Activated T-helper 2 cell treated with anti-CD3 and anti-CD28 coated beads, Interferon-gamma antibody, Interleukin-2, Interleukin-4, amounts not matched to agents 10 μg/mL and 5 μg/mL and 100 μg/mL, durations not matched to agents 14 hours and 24 hours and 36 hours (primary cell): ENCODE measurements around the gene PITX2. TPM values are rescaled to one million over a fixed set of nuclear protein-coding genes. Genes with fewer than 3 reads are reported as not detected.

Experiments used
- DNase-seq: peaks from one replicate; pipeline ENCODE4 v3.0.0; 2021; ENCODE audit warnings: low spot score
- H3K27ac Mint-ChIP-seq: one replicate; pipeline ENCODE4 v1.8.0; 2021; ENCODE audit warnings: mixed read lengths
- H3K27me3 Mint-ChIP-seq: one replicate; pipeline ENCODE4 v1.8.0; 2021; ENCODE audit warnings: low read depth, mixed read lengths
- H3K36me3 Mint-ChIP-seq: one replicate; pipeline ENCODE4 v1.8.0; 2021; ENCODE audit warnings: low read depth, mixed read lengths
- H3K4me1 Mint-ChIP-seq: one replicate; pipeline ENCODE4 v1.8.0; 2021; ENCODE audit warnings: low read depth, mixed read lengths
- H3K4me3 Mint-ChIP-seq: one replicate; pipeline ENCODE4 v1.8.0; 2021; ENCODE audit warnings: low read depth, mild to moderate bottlenecking, moderate library complexity, mixed read lengths
- H3K9me3 Mint-ChIP-seq: one replicate; pipeline ENCODE4 v1.8.0; 2021; ENCODE audit warnings: mixed read lengths
- intact Hi-C: fragments of 100-400 bp; cut with micrococcal nuclease; formaldehyde crosslinking; loops from one replicate; pipeline ENCODE4 v1.15.1; 2023
- total RNA-seq: library from RNA; stranded (reverse); gene quantifications from 2 replicates; pipeline ENCODE4 v1.2.3, GENCODE V29; 2022

The PITX2 gene
- total RNA-seq, 1 donor from 2014 or later, result not detected

DNA sequence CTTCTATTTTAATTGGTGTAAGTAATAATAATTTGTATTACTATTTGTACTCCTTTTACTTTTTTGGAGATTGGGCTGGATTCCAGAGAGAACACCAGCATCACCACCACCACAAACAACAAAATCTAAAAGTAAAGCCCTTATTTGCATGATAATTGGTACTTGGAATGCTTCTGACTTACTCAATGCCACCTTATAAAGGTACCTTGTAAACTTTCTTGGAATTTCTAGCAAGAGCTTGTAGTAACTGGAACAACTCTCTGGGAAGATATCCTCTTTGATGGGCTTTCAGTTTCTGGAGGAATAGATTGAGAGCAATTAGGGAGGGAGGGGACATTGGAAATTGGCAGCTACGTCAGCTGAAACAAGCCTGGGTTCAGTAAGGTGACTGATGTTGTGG is 20.2 kb upstream of the PITX2 start:
- Mint-ChIP-seq H3K9me3 (no peaks in the 10 kb centered on the region), H3K27me3 (peaks cover 59% of the 10 kb centered on the region), H3K27ac (no peak overlapping the region), H3K4me3 (no peak overlapping the region), H3K36me3 (no peaks in the 10 kb centered on the region), H3K4me1 (no peaks in the 10 kb centered on the region)
- no peak for DNase-seq
- intact Hi-C loops, result no loop called here

DNA sequence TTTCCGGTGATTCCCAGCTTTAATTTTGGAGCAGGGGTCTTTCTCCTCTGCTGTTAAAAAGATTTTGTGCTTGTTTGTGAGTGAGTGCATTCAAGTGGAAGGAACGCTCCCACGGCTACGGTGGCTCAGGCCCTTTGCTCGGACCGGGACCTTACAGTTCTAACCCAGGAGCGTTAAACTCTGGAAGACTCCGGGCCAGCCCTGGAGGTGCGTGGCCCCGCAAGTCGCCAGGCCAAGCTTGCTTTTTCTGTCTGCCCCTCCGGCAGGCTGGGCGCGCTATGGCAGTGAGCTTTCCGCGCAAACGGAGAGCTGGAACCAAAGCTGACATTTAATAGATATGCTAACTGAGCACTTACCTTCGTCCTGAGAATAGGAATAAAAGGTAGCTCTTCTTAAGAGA is 18.3 kb upstream of the PITX2 start:
- peaks cover 2% of the 10 kb centered on the region for H3K4me1 Mint-ChIP-seq
- intact Hi-C loops, result no loop called here
- H3K4me3 Mint-ChIP-seq, result no peak overlapping the region
- peaks cover 4% of the 10 kb centered on the region for H3K36me3 Mint-ChIP-seq
- no peaks in the 10 kb centered on the region for H3K9me3 Mint-ChIP-seq
- H3K27me3 Mint-ChIP-seq, result peaks cover 72% of the 10 kb centered on the region
- H3K27ac Mint-ChIP-seq, result no peak overlapping the region
- no peak for DNase-seq

DNA sequence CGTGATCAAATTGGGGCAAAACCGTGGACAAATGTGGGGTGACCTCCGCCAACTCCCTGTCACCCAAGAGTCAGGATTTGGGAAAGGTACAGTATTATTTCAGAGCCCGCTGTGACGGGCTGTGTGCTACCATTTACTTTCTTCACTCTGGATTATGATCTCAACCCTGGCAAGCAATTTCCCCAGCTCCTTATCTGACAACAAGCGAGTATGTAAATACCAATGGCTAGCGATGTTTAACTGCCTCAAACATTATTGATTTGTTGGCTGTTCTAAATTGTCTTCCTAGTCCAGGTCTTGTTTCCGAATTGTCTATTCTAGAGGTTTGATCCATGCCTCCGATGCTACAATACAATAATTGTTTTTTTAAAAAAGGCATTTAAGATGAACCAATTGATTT is 17.7 kb upstream of the PITX2 start:
- no peak for DNase-seq
- no peaks in the 10 kb centered on the region for H3K9me3 Mint-ChIP-seq
- intact Hi-C loops, result no loop called here
- H3K27me3 Mint-ChIP-seq, result peaks cover 73% of the 10 kb centered on the region
- peaks cover 2% of the 10 kb centered on the region for H3K4me1 Mint-ChIP-seq
- H3K36me3 Mint-ChIP-seq, result peaks cover 4% of the 10 kb centered on the region
- no peak overlapping the region for H3K4me3 Mint-ChIP-seq
- no peak overlapping the region for H3K27ac Mint-ChIP-seq

DNA sequence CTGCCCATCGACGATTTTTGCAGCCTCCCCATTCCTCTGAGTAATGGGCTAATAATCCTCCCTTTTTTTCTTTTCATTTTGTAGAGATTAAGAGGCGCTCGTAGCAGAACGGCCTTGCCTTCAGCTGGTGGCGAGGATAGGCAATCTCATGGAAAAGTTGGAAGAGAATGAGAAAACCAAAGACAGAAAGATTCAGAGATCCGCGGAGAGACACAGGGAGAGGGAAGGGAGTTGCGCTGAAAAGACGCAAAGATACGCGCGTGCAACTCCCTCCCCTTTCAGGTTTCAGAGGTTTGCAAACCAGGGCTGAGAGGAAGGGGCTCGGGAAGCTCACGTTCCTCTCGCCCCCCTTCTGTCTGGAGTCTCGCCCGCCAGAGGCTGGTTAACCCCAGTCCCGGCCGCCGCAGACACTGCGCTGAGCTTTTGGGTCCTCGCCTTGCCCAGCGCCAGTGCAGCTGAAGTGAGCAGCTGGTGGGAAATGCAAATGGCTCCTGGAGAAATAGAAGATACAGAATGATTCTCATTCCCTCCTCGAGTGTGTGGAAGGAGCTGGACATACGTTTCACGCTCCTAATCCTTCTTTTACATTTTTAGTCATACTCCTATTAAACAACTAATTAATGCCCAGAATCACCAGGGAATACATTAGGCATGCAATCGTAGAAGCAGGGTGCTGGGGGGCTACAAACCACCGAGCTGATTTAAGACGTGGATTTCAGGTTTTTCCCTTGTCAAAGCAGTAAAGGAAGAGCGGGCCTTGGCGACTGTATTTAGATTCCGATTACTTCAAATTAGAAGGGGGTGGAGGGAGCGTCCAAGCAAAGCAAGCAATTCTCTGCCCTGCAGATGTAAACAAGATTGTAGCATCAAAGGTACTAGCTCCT is 16.6 kb upstream of the PITX2 start:
- H3K4me3 Mint-ChIP-seq, result no peak overlapping the region
- peaks cover 9% of the 10 kb centered on the region for H3K36me3 Mint-ChIP-seq
- peaks cover 3% of the 10 kb centered on the region for H3K9me3 Mint-ChIP-seq
- intact Hi-C loops, result no loop called here
- peaks cover 2% of the 10 kb centered on the region for H3K4me1 Mint-ChIP-seq
- no peak for DNase-seq
- H3K27ac Mint-ChIP-seq, result no peak overlapping the region
- peaks cover 77% of the 10 kb centered on the region for H3K27me3 Mint-ChIP-seq

DNA sequence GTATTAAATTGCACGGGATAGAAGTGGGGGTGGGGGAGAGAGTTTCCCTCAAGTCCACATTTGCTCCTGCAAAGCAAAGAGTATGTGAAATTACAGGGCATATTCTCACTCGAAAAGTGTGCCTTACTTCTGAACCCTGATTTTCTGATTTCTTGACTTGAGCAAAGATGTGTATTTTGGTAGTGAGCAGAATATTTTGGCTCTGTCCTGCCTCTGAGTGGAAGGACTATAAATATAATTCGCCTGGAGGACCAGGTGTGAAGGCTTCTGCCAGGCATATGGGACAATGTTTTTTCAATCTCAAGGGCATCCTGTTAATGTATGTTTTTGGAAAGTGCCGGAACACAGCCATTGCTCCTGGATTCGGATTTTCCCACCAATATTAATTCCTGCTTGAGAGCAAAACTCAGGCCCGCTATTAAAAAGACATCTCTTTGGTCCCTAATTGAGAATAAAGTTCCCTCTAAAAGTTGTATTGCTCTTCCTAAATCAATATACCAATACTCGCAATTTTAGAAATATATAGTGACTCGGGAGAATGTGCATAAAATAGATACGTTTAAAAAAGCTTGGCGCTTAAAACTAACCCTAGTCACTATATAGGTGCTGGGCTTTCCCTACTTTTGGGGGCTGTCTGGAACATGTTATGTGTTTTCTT is 15.3 kb upstream of the PITX2 start:
- intact Hi-C loops, result no loop called here
- Mint-ChIP-seq H3K27ac (no peak overlapping the region), H3K27me3 (peaks cover 81% of the 10 kb centered on the region), H3K9me3 (peaks cover 4% of the 10 kb centered on the region), H3K4me1 (peaks cover 2% of the 10 kb centered on the region), H3K4me3 (no peak overlapping the region), H3K36me3 (peaks cover 9% of the 10 kb centered on the region)
- no peak for DNase-seq

DNA sequence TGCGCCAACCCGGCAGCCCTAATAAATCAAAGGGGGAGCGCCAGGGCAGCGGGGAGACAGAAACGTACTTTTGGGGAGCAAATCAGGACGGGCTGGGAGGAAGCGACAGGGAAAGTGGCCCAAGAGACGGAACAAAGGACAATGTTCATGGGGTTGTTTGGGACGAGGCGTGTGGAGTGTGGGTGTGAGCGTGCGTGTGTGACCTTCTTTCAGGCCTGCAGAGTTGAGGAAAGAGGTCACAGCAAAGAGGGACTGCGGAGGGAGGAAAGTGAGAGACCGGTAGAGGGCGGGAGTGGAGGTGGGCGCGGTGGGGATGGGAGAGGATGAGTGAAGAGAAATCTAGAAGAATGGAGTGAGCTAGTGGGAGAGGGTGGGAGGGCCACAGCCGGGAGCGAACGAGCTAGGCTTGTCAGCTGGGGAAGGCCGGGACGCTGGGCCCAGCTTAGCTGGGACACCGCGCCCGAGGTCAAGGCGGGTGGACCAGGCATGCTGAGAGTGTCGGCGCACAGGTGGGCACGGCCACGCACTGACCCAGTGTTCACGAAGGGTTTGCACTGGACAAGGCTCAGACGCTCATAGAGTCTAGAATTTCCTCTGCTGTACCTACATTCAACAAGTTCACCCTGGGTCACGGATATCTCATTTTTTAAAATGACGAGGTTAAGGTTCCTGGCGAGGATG is 14.7 kb upstream of the PITX2 start:
- Mint-ChIP-seq H3K4me1 (peaks cover 2% of the 10 kb centered on the region), H3K9me3 (peaks cover 4% of the 10 kb centered on the region), H3K27ac (no peak overlapping the region), H3K4me3 (no peak overlapping the region), H3K36me3 (peaks cover 9% of the 10 kb centered on the region), H3K27me3 (peaks cover 84% of the 10 kb centered on the region)
- DNase-seq, result no peak
- intact Hi-C loops, result no loop called here

DNA sequence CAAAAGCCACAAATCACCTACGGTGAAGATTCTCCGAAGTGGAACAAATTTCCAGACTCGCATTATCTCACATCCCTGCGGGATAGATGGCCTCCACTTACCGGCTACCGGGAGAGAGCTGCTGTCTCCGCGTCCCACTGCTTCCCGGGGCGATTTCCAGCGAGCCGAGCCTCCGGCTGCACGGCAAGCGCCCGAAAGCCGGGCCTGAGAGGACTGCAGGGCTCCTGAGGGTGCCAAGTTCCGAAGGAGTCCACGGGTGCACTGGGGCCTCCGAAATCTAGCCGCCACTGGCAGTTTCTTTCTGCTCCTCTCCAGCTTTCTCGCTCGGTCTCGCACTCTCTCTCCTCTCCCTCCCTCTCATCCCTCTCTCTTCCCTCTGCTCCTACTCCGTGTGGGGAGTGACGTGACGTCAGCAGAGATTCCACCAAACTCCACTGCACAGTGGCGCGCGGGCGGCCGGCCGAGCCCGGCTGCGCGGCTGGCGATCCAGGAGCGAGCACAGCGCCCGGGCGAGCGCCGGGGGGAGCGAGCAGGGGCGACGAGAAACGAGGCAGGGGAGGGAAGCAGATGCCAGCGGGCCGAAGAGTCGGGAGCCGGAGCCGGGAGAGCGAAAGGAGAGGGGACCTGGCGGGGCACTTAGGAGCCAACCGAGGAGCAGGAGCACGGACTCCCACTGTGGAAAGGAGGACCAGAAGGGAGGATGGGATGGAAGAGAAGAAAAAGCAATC is 14.0 kb upstream of the PITX2 start:
- peaks cover 13% of the 10 kb centered on the region for H3K36me3 Mint-ChIP-seq
- intact Hi-C loops, result no loop called here

DNA sequence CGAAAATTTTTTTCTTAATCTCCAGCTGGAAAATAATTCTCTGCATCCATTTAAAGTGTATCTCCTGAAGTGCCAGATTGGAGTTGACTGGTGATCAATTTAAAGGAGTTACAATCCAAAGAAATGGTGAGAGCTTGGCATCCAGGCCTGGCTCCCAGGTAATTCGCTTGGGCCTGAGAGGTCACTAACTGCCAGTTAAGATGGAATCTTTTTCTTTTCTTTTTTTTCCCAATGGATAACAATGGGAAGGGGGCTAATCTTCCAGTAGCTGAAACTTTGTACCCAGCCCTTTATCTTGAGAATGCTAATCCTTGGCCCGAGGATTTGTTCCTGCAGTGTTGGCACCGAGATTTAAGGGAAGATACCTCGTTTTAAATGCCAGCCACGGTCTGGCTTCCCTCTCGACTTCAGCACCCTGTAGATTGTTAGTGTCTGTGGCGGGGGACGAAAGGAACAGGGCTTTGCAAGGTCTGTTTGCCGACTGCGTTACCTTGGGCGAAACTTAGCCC is 13.3 kb upstream of the PITX2 start:
- no peak for DNase-seq
- intact Hi-C loops, result no loop called here
- peaks cover 15% of the 10 kb centered on the region for H3K36me3 Mint-ChIP-seq
- peaks cover 5% of the 10 kb centered on the region for H3K4me1 Mint-ChIP-seq
- peaks cover 4% of the 10 kb centered on the region for H3K9me3 Mint-ChIP-seq
- H3K27ac Mint-ChIP-seq, result no peak overlapping the region
- peaks cover 84% of the 10 kb centered on the region for H3K27me3 Mint-ChIP-seq
- no peak overlapping the region for H3K4me3 Mint-ChIP-seq

More for the DNA sequence above, 14.0 kb upstream of the PITX2 start:
- peaks cover 4% of the 10 kb centered on the region for H3K9me3 Mint-ChIP-seq
- no peak for DNase-seq
- peaks cover 85% of the 10 kb centered on the region for H3K27me3 Mint-ChIP-seq
- no peak overlapping the region for H3K27ac Mint-ChIP-seq
- no peak overlapping the region for H3K4me3 Mint-ChIP-seq
- H3K4me1 Mint-ChIP-seq, result peaks cover 3% of the 10 kb centered on the region

DNA sequence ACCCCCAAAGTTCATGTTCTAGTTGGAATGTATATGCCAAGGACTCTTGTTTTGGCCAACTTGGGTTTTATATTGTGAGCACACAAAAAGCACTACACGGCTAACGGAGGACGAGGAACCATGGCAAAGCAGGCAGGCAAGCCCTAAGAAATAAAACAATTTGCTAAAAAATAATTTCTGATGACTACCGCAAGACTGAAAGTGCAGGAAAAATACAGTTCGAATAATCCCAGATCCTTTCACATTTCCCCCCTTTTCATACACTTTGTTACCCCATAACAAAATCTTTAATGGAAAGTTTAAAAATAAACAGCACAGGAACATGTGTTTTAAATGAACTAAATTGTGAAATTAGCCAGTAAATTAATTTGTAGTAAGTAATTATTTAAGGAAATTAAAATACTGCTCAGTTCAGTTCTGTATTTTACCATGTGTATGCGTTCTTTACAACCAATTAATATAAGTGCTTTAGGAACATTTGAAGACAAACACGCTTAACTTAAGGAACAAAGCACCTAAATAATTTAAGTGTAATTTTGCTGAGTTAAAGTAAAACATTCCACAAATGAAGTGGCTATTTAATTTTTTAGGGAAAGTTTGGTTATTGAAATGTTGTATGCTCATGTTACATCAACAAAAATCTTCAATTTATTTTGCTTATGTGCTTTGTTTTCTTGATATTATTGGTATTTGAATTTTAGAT is 12.4 kb upstream of the PITX2 start:
- no peak for DNase-seq
- intact Hi-C loops, result no loop called here
- H3K27me3 Mint-ChIP-seq, result peaks cover 84% of the 10 kb centered on the region
- peaks cover 15% of the 10 kb centered on the region for H3K36me3 Mint-ChIP-seq
- no peak overlapping the region for H3K4me3 Mint-ChIP-seq
- peaks cover 9% of the 10 kb centered on the region for H3K4me1 Mint-ChIP-seq
- H3K27ac Mint-ChIP-seq, result no peak overlapping the region
- peaks cover 4% of the 10 kb centered on the region for H3K9me3 Mint-ChIP-seq

DNA sequence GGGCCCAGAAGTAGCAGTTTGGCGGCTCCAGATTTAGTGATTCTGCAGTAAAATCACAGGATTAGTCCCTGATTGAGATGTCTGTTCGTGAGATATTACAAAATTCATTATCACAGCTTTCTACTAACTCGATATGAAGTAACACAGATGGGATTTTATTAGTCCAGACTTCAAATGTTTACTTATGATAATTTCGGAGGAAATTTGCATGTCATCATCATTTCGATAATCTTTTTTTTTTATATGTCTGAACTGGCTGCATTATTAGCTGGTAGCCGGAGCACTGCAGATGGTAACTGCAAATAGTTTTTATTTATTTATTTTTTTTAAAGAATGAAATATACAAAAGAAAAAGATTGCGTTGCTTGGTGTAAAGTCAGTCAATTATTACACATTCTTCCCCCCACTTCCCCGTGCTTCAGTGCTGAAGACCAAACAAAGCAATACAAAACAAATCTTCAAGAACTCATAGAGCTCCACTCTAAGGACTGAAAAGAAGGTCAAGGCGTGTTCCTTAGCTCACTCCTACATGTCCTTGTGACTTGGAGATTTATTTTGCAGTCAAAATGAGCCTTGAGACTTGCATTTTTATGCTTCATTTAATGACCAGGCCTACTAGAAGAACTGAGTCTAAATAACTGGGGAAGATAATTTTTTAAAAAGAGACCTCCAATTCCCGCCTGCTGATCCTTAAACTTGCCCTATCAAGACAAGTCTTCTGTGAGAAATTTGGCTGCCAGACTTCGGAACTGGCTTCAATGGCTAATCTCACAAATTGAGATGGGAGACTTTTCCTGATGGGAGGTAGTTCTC is 11.7 kb upstream of the PITX2 start:
- peaks cover 15% of the 10 kb centered on the region for H3K36me3 Mint-ChIP-seq
- DNase-seq, result no peak
- peaks cover 4% of the 10 kb centered on the region for H3K9me3 Mint-ChIP-seq
- no peak overlapping the region for H3K4me3 Mint-ChIP-seq
- intact Hi-C loops, result loop anchor here (5.0 kb wide), 1 partner anchor 1008 kb away; no protein-coding TSS in a partner anchor
- H3K27me3 Mint-ChIP-seq, result peaks cover 82% of the 10 kb centered on the region
- peaks cover 9% of the 10 kb centered on the region for H3K4me1 Mint-ChIP-seq
- H3K27ac Mint-ChIP-seq, result no peak overlapping the region
